H1 (cell line): ENCODE measurements around the gene ITLN1. TPM values are rescaled to one million over a fixed set of nuclear protein-coding genes. Genes with fewer than 3 reads are reported as not detected.

Experiments
- BACH1 ChIP-seq: IDR thresholded peaks from 2 replicates; pipeline ENCODE4 v1.6.1; 2012; ENCODE audit warnings: low read length, improper control_type of control experiment
- CHD1 ChIP-seq: IDR thresholded peaks from 2 replicates; pipeline ENCODE4 v1.6.1; 2012; ENCODE audit warnings: low read depth, low read length, improper control_type of control experiment
- SIRT6 ChIP-seq: IDR thresholded peaks from one replicate; pipeline ENCODE4 v1.7.1; 2012; ENCODE audit warnings: low read length, inconsistent platforms
- SP2 ChIP-seq: IDR thresholded peaks from 2 replicates; pipeline ENCODE4 v1.6.1; 2012; ENCODE audit warnings: mild to moderate bottlenecking, low read length, inconsistent platforms
- TAF1 ChIP-seq: IDR thresholded peaks from 2 replicates; pipeline ENCODE4 v1.6.1; 2011; ENCODE audit warnings: mild to moderate bottlenecking, low read depth, low read length
- YY1 ChIP-seq: IDR thresholded peaks from 2 replicates; pipeline ENCODE4 v1.6.1; 2011; ENCODE audit warnings: low read depth, mild to moderate bottlenecking, low read length
- polyA plus RNA-seq, 7 experiments: library from polyadenylated mRNA; depleted of rRNA in 3 of 7; stranded (reverse) in 5 of 7; unstranded in 2 of 7; fragments of >200 nt in 5 of 7; fragments of 200-250 nt in 2 of 7; gene quantifications; 1 replicate in 5 of 7; 2 replicates in 1 of 7; 4 replicates in 1 of 7; pipeline versions ENCODE4 v1.2.1 to v1.2.3, GENCODE V29; 2011 to 2013; ENCODE audit warnings: missing spikeins in 2 of 7, mixed read lengths in 2 of 7
- total RNA-seq: library from RNA; stranded (reverse); fragmentation: NEBNext Ultra II Directional; extraction: Animal tissue kit (Norgen Biotek cat#: 25700); gene quantifications from 2 replicates; pipeline ENCODE4 v1.2.1, GENCODE V29; 2021

ITLN1 gene
- total and polyA plus RNA-seq, 2 of the 8 experiments (the other 6 are each of a cell fraction or from before 2014, with no cell fraction given), result not detected

DNA sequence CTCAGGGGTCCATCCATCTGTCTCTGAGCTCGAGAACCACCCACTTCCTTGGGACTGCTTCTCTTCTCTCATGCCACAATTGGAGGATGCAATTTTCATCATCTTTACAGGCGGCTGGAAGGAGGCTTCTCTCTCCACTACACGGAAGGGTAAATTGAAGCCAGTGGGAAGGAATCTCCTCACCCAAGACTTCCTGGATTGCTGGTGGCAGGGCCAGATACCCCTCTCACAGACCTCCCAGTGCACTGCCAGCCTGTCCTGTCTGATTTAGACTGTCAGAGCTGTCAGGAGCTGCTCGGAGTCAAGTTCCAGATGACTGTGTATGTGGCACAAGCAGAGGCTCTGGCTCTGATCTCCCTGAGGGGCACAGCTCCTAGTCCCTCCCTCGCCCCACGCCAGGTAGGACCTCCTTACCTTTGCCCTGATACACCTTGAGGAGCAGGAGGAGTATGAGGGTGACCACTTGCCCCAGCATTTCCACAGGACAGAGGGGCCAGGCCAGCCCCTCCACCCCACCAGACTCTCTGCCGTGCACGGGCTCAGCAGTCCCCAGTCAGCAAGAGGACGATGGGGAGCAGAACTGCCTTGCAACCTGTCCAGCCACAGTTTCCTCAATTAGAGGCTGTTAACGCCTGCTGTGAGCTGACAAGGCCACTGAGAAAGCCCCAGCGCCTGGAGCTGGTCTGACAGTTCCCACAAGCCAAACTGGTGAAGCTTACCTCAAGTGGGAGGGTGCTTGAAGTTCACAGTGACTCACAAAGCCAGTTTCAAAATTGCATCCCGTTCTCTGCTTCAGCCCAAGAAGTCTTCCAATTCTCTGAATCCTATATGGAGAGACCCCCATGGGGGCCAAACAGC, 22.5 kb downstream of the ITLN1 start, which contains the start of gene CD244 (continued):
- TF ChIP-seq CHD1 (no peak), YY1 (no peak), SP2 (no peak), TAF1 (no peak), BACH1 (no peak), SIRT6 (no peak)
- TF ChIP-seq, all 59 proteins: peak for 0
